AG04449 (cell line): ENCODE measurements around the gene TMEM45B.

Experiments used
- CTCF ChIA-PET: fragments of 350-600 bp; formaldehyde crosslinking; extraction: SDS; loops from one replicate; lab custom pipeline; 2021; ENCODE audit warnings: antibody characterized with exemption; lab: Yijun Ruan, JAX
- POLR2A ChIA-PET: fragments of 400-600, 350-600 bp; formaldehyde crosslinking; extraction: SDS; loops from one replicate; lab custom pipeline; 2020; ENCODE audit warnings: antibody characterized with exemption, inconsistent platforms; lab: Yijun Ruan, JAX
- DNase-seq: peaks from one replicate; pipeline ENCODE4 v3.0.0-alpha.2; 2010; ENCODE audit warnings: low read depth, low spot score
- H3K4me3 ChIP-seq: 2 replicates; pipeline ENCODE4 v1.5.1; 2011; ENCODE audit warnings: low read depth, mild to moderate bottlenecking, control low read depth, low read length
- TF ChIP-seq, protein P1 (sequence below): IDR thresholded peaks from one replicate; pipeline ENCODE4 v1.5.1; 2011; ENCODE audit warnings: mild to moderate bottlenecking, moderate library complexity, low read length, control low read depth, inconsistent platforms; ENCODE audit not compliant: insufficient read depth; ENCODE audit errors: missing control alignments

Gene TMEM45B

DNA sequence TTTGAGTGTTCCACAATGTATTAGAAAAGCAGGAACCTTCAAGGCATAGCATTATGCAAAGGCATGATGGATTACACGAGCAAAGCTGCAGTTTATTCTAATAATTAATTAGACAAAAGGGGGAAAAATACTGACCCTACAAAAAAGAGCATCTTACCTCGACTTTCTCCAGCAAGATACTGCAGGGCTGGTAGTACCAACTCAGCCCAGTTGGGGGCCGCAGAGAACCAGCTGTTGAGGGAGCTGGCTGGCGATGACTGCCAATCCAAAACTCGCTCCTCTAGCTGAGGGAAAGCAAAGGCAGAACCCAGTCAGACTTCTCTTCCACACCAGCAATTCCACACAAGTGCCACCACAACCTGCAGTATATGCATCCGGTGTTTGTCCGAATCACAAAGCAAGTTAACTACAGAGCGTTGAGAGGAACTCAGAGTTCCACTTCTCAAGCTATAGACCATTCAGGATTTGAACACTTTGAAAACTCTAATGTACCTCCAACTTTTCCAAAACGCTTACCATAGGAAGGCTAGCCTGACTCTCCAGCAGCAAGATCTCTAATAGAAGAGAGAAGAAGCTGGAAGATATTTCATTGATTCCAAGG is 66.0 kb downstream of the TMEM45B start:
- no peak overlapping the region for H3K4me3 ChIP-seq
- POLR2A ChIA-PET: no interaction called here
- TF ChIP-seq, protein P1, sequence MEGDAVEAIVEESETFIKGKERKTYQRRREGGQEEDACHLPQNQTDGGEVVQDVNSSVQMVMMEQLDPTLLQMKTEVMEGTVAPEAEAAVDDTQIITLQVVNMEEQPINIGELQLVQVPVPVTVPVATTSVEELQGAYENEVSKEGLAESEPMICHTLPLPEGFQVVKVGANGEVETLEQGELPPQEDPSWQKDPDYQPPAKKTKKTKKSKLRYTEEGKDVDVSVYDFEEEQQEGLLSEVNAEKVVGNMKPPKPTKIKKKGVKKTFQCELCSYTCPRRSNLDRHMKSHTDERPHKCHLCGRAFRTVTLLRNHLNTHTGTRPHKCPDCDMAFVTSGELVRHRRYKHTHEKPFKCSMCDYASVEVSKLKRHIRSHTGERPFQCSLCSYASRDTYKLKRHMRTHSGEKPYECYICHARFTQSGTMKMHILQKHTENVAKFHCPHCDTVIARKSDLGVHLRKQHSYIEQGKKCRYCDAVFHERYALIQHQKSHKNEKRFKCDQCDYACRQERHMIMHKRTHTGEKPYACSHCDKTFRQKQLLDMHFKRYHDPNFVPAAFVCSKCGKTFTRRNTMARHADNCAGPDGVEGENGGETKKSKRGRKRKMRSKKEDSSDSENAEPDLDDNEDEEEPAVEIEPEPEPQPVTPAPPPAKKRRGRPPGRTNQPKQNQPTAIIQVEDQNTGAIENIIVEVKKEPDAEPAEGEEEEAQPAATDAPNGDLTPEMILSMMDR: peak; percentile 68
- no peak for DNase-seq
- CTCF ChIA-PET: interaction anchor here (0.5 to 6.4 kb wide), 12 partner anchors 9 to 399 kb away, joined by 3 to 47 read pairs (median 4); no protein-coding TSS in a partner anchor

DNA sequence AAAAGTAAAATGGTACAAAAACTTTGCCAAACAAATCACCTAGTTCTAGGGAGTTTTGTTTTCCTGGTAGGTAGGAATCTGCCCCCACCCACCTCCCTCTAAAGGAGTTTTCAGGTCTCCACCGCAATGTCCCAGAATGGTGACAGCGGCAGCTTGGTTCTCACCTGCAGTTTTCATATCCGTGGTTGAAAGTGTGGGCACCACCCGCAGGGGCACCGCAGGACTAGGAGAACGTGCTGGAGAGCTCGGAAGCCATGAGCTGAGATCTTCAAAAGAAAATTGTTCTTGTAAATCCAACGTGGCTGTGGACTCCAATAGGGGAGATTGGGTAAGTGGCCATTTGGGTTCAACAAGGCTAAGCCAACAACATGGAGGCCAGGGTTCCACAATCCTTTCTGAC is 68.9 kb downstream of the TMEM45B start:
- no peak overlapping the region for H3K4me3 ChIP-seq
- DNase-seq: no peak
- ChIA-PET POLR2A (no interaction called here), CTCF (interaction anchor here (0.6 to 1.4 kb wide), 5 partner anchors 8 to 804 kb away, joined by 3 to 4 read pairs (median 3); no protein-coding TSS in a partner anchor)
- TF ChIP-seq, protein P1: no peak

DNA sequence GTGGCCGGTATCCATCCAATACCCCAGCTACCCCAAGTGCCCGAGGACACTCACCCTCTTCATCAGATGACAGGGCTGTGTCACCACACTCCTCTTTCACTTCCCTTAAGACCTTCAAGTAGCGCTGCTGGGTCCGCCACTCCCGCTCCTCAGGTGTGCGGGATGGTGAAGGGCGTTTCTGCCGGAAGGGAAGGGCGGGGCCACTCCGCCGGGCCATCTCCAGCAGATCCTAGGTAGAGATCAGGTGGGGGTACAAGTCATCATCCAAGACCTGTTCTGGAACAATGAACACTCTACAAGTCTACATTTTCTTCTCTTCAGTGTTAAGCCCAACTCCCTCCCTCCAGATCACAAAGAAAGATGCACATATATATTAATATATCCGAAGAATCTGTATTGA is 69.7 kb downstream of the TMEM45B start:
- CTCF ChIA-PET: interaction anchor here (1.0 to 1.4 kb wide), 3 partner anchors 13 to 247 kb away, joined by 3 to 4 read pairs (median 3); no protein-coding TSS in a partner anchor
- no peak overlapping the region for H3K4me3 ChIP-seq
- no peak for DNase-seq
- TF ChIP-seq, protein P1: no peak
- POLR2A ChIA-PET: no interaction called here

DNA sequence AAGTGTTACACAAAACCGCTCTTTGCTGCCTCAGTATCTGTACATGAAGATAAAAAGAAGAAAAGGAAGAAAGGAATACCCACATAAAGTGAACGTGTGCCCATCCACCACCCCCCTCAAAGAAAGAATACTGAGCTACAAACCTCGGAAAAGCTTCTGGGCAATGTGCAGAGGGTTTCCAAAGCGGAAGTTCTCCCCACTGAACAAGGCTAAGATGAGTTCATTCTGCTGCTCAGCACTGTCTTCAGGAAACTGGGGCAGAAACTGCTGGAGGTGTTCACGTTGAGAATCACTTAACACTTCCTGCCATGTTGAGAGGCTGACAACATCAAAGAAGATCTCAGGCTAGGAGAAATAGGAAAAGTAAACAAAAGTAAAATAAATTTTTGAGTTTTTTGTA is 72.8 kb downstream of the TMEM45B start:
- ChIA-PET POLR2A (no interaction called here), CTCF (interaction anchor here (0.7 to 1.0 kb wide), 2 partner anchors 10 to 243 kb away, joined by 3 read pairs; no protein-coding TSS in a partner anchor)
- H3K4me3 ChIP-seq: no peak overlapping the region
- TF ChIP-seq, protein P1: no peak
- no peak for DNase-seq

DNA sequence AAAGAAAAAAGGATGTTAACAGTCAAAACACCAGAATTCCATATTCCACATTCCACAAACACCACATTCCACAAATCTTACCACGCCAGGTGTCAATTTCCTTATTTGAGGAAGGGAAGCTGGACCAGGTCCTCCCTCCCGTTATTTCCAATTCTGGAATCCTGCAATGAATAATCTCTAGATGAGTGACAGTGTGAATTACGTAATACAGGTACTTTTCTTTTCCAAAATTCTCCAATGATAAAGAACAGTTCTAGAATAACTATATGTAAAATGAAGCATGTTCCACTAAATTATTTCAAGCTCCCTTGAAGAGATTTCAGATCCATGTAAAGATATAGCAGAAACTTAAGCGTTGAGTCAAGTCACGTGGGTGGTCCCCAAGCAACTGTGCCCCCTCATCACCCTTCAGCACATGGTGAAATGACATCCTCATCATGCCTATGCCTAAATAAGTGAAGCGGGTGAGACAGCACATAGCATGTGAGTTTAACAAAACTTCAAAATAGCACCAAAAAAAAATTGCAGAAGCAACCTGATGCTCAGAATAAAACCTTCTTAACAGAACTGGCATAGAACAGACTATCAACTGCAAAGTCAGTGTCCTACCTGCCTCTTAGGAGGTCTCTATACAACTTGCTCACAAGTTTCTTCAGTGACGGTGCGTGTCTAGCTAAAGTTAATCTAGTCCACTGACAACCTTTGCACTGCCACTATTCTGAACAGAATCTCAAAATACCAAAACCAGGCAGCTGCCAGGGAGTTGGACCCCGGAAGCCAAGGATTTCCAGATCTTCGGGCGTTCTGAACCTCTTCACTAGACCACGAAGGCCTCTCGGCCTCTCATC is 78.9 kb downstream of the TMEM45B start:
- TF ChIP-seq, protein P1: no peak
- POLR2A ChIA-PET: interaction anchor here (0.7 kb wide), 1 partner anchor 19 kb away, joined by 3 read pairs; no protein-coding TSS in a partner anchor
- CTCF ChIA-PET: interaction anchor here (0.8 to 1.7 kb wide), 3 partner anchors 13 to 238 kb away, joined by 3 to 9 read pairs (median 4); no protein-coding TSS in a partner anchor
- no peak for DNase-seq
- peak overlapping the region; percentile 65 for H3K4me3 ChIP-seq
